PC-3 (cell line): ENCODE data around the gene PPP2R5E.

ENCODE experiments used
- CTCF ChIP-seq: fragments of 300-600 bp; sonication (generic); conservative IDR thresholded peaks from 2 replicates; pipeline ENCODE4 v1.5.1; 2017; ENCODE audit warnings: antibody characterized with exemption, low read depth, mild to moderate bottlenecking, low read length
- EZH2 ChIP-seq: fragments of 300-600 bp; sonication (generic); IDR thresholded peaks from one replicate; pipeline ENCODE4 v1.6.1; 2017; ENCODE audit warnings: antibody characterized with exemption, mild to moderate bottlenecking, low read length; ENCODE audit not compliant: unreplicated experiment

- TF ChIP-seq CTCF (no peak), EZH2 (no peak)
Observed at GRCh38 chr14:63460680-63461369, 82.4 kb downstream of the PPP2R5E start.
